SK-N-SH (cell line): ENCODE measurements around the gene MCRIP2. TPM values are rescaled to one million over a fixed set of nuclear protein-coding genes. Genes with fewer than 3 reads are reported as not detected.

Source experiments
- CTCF ChIA-PET: fragments of 300-600, 350-600 bp; formaldehyde crosslinking; extraction: SDS; loops from one replicate; lab custom pipeline; 2021; lab: Yijun Ruan, JAX
- POLR2A ChIA-PET: fragments of 350-600 bp; sonication (Branson Sonifier 250); formaldehyde crosslinking; extraction: SDS; loops from one replicate; lab custom pipeline; 2020; ENCODE audit warnings: antibody characterized with exemption, inconsistent platforms; lab: Yijun Ruan, JAX
- DNase-seq: peaks from one replicate; pipeline ENCODE4 v3.0.0; 2012
- H2AFZ ChIP-seq: fragments of 200-600 bp; sonication (generic); 2 replicates; pipeline ENCODE4 v1.8.1; 2016; ENCODE audit warnings: antibody characterized with exemption, mild to moderate bottlenecking, low read depth
- H3F3A ChIP-seq: fragments of 200-600 bp; sonication (generic); replicated peaks from 2 replicates; pipeline ENCODE3; 2016; ENCODE audit warnings: antibody characterized with exemption, mild to moderate bottlenecking; ENCODE audit not compliant: insufficient read depth
- H3K27ac ChIP-seq, 2 experiments: fragments of 200-500 bp in 1 of 2; fragments of 200-600 bp in 1 of 2; sonication (Bioruptor generic) in 1 of 2; sonication (generic), shearing (Covaris generic) in 1 of 2; 2 replicates each; pipeline versions ENCODE4 v1.5.1 to v1.6.1; 2014 to 2016; ENCODE audit warnings: low read depth in 2 of 2, inconsistent platforms in 1 of 2, low read length in 1 of 2, mild to moderate bottlenecking in 1 of 2, mixed read lengths in 1 of 2
- H3K27me3 ChIP-seq: fragments of 200-600 bp; sonication (generic), shearing (Covaris generic); 2 replicates; pipeline ENCODE4 v1.6.1; 2016; ENCODE audit warnings: mixed run types; ENCODE audit not compliant: insufficient read depth
- H3K36me3 ChIP-seq, 2 experiments: fragments of 200-500 bp in 1 of 2; fragments of 200-600 bp in 1 of 2; sonication (Bioruptor generic) in 1 of 2; sonication (generic) in 1 of 2; replicated peaks in 1 of 2; 2 replicates each; pipeline versions ENCODE3 to v1.5.1; 2014 to 2016; ENCODE audit warnings: low read length in 1 of 2, mild to moderate bottlenecking in 1 of 2; ENCODE audit not compliant: insufficient read depth in 2 of 2, control insufficient read depth in 1 of 2
- H3K4me1 ChIP-seq, 2 experiments: fragments of 200-500 bp in 1 of 2; fragments of 200-600 bp in 1 of 2; sonication (Bioruptor generic) in 1 of 2; sonication (generic), shearing (Covaris generic) in 1 of 2; 2 replicates each; pipeline versions ENCODE4 v1.5.1 to v1.6.1; 2014 to 2016; ENCODE audit warnings: low read depth in 1 of 2, low read length in 1 of 2, mixed run types in 1 of 2; ENCODE audit not compliant: insufficient read depth in 2 of 2, control insufficient read depth in 1 of 2
- H3K4me2 ChIP-seq: fragments of 200-600 bp; sonication (generic), shearing (Covaris generic); 2 replicates; pipeline ENCODE4 v1.6.1; 2017; ENCODE audit warnings: mixed run types
- H3K4me3 ChIP-seq, 2 experiments: fragments of 200-500 bp in 1 of 2; fragments of 200-600 bp in 1 of 2; sonication (Bioruptor generic) in 1 of 2; sonication (generic), shearing (Covaris generic) in 1 of 2; 2 replicates each; pipeline versions ENCODE4 v1.5.1 to v1.8.1; 2014 to 2016; ENCODE audit warnings: low read depth in 2 of 2, inconsistent platforms in 1 of 2, low read length in 1 of 2, mild to moderate bottlenecking in 1 of 2, mixed read lengths in 1 of 2, moderate library complexity in 1 of 2
- H3K79me2 ChIP-seq: fragments of 200-600 bp; sonication (generic); 2 replicates; pipeline ENCODE4 v1.8.1; 2017; ENCODE audit warnings: mild to moderate bottlenecking; ENCODE audit not compliant: insufficient read depth
- H3K9ac ChIP-seq: fragments of 200-600 bp; sonication (generic); 2 replicates; pipeline ENCODE4 v1.6.1; 2017; ENCODE audit warnings: mixed run types
- H3K9me2 ChIP-seq: fragments of 200-600 bp; sonication (generic); 2 replicates; pipeline ENCODE4 v1.6.1; 2017; ENCODE audit warnings: mixed run types
- H3K9me3 ChIP-seq: fragments of 200-600 bp; sonication (generic); 2 replicates; pipeline ENCODE4 v1.6.1; 2017; ENCODE audit warnings: mixed run types, mild to moderate bottlenecking, moderate library complexity
- H4K20me1 ChIP-seq: fragments of 200-600 bp; sonication (generic); 2 replicates; pipeline ENCODE4 v1.6.1; 2017; ENCODE audit warnings: mild to moderate bottlenecking, mixed run types; ENCODE audit not compliant: insufficient read depth
- ELF1 ChIP-seq: IDR thresholded peaks from 2 replicates; pipeline ENCODE4 v1.4.0; 2012
- EP300 ChIP-seq, 2 experiments: IDR thresholded peaks; 2 replicates each; pipeline versions ENCODE4 v1.4.0 to v1.6.1; 2012; ENCODE audit warnings: borderline replicate concordance in 1 of 2, low read depth in 1 of 2, low read length in 1 of 2
- EZH2phosphoT487 ChIP-seq: fragments of 200-600 bp; sonication (generic); IDR thresholded peaks from 2 replicates; pipeline ENCODE4 v1.6.1; 2017; ENCODE audit warnings: low read depth, mixed run types, mild to moderate bottlenecking, antibody characterized with exemption, moderate library complexity, borderline replicate concordance
- FOSL2 ChIP-seq: IDR thresholded peaks from 2 replicates; pipeline ENCODE4 v1.4.0; 2012; ENCODE audit warnings: low read depth, mild to moderate bottlenecking, moderate library complexity, borderline replicate concordance
- GABPA ChIP-seq: IDR thresholded peaks from 2 replicates; pipeline ENCODE4 v1.4.0; 2012; ENCODE audit warnings: low read depth, mild to moderate bottlenecking
- IRF3 ChIP-seq: fragments of 150-350 bp; IDR thresholded peaks from 2 replicates; pipeline ENCODE4 v1.6.1; 2016; ENCODE audit warnings: mild to moderate bottlenecking, low read depth, low read length
- JUND ChIP-seq: IDR thresholded peaks from 2 replicates; pipeline ENCODE4 v1.4.0; 2012
- MAX ChIP-seq: IDR thresholded peaks from 2 replicates; pipeline ENCODE4 v1.4.0; 2012; ENCODE audit warnings: low read depth
- MXI1 ChIP-seq: IDR thresholded peaks from 2 replicates; pipeline ENCODE4 v1.6.1; 2012; ENCODE audit warnings: mild to moderate bottlenecking, low read depth, low read length, improper control_type of control experiment
- NRF1 ChIP-seq: IDR thresholded peaks from 2 replicates; pipeline ENCODE4 v1.6.1; 2012; ENCODE audit warnings: low read depth, mild to moderate bottlenecking, low read length
- PBX3 ChIP-seq: IDR thresholded peaks from 2 replicates; pipeline ENCODE4; 2012
- POLR2AphosphoS5 ChIP-seq: IDR thresholded peaks from 2 replicates; pipeline ENCODE4 v1.6.1; 2012; ENCODE audit warnings: low read depth, low read length
- RXRA ChIP-seq: IDR thresholded peaks from 2 replicates; pipeline ENCODE4 v1.4.0; 2012; ENCODE audit warnings: low read depth, mild to moderate bottlenecking, borderline replicate concordance
- TAF1 ChIP-seq: IDR thresholded peaks from 2 replicates; pipeline ENCODE4 v1.6.1; 2012; ENCODE audit warnings: low read depth, mild to moderate bottlenecking, low read length, moderate library complexity, borderline replicate concordance
- TCF12 ChIP-seq: IDR thresholded peaks from 2 replicates; pipeline ENCODE4 v1.4.0; 2012
- ZBTB33 ChIP-seq: IDR thresholded peaks from 2 replicates; pipeline ENCODE4 v1.4.0; 2012; ENCODE audit warnings: low read depth, borderline replicate concordance
- WGBS: methylation state at CpG from one replicate; pipeline ENCODE4 v1.1.6; 2017; ENCODE audit warnings: low lambda C conversion rate; 5-methylcytosine and 5-hydroxymethylcytosine counted together
- polyA plus RNA-seq, 3 experiments: library from polyadenylated mRNA; depleted of rRNA; stranded (reverse); fragments of >200 nt; gene quantifications; 2 replicates each; pipeline ENCODE4 v1.2.3, GENCODE V29; 2012

Gene MCRIP2
- polyA plus RNA-seq, 1 of the 3 experiments (the other 2 are of a cell fraction): 36.9 TPM

GRCh38 chr16:683396-684070 lies 41.9 kb downstream of the MCRIP2 start:
- H3K4me1 ChIP-seq: peaks cover 8 to 53% of the 10 kb centered on the region in 2 experiments; a peak in 2 of 4 replicates
- TF ChIP-seq PBX3 (peak; percentile 66), JUND (0 out of 2 replicates have a peak, but pooled peaks have one; percentile 3), FOSL2 (no peak), MXI1 (no peak), POLR2AphosphoS5 (peak; percentile 55), RXRA (no peak), MAX (0 out of 2 replicates have a peak, but pooled peaks have one; percentile 19), TAF1 (no peak), ZBTB33 (peak; percentile 61; the same call in 1 of the 2 replicates)
- TF ChIP-seq, all 33 proteins: peak for 5
- Histone ChIP-seq H3K27ac (peak overlapping the region; percentile 24 to 79; a peak in 3 of 4 replicates), H3K4me2 (peak overlapping the region; percentile 90), H3K9ac (peak overlapping the region; percentile 49), H3F3A (peaks cover 10% of the 10 kb centered on the region), H3K36me3 (peaks cover 13 to 39% of the 10 kb centered on the region in 2 experiments), H4K20me1 (peaks cover 23% of the 10 kb centered on the region), H3K9me3 (no peaks in the 10 kb centered on the region), H3K9me2 (no peaks in the 10 kb centered on the region), H3K27me3 (no peaks in the 10 kb centered on the region), H2AFZ (no peak overlapping the region), H3K4me3 (peak overlapping the region; percentile 60 to 68), H3K79me2 (peaks cover 37% of the 10 kb centered on the region)
- ChIA-PET POLR2A (interaction anchor here (0.8 to 1.2 kb wide), 4 partner anchors 10 to 39 kb away, joined by 3 to 4 read pairs (median 4); partner anchors contain the start of gene RHOT2), CTCF (interaction anchor here (0.8 to 5.9 kb wide), 5 partner anchors 15 to 102 kb away, joined by 3 to 38 read pairs (median 3); partner anchors contain the start of genes METTL26 and RHOT2)
- DNase-seq: no peak
- WGBS: 12% methylated on average over 24 of the region's 57 CpGs

- Histone ChIP-seq H3K9me3 (no peaks in the 10 kb centered on the region), H3K27me3 (no peaks in the 10 kb centered on the region), H3K79me2 (peaks cover 39% of the 10 kb centered on the region), H3K4me3 (peak within 1 kb of the TSS; percentile 60 to 68), H3K4me1 (peaks cover 8 to 53% of the 10 kb centered on the region in 2 experiments; a peak in 3 of 4 replicates), H3K27ac (peak within 1 kb of the TSS; percentile 54 to 82), H4K20me1 (peaks cover 23% of the 10 kb centered on the region), H3K4me2 (peak within 1 kb of the TSS; percentile 90), H2AFZ (no peak within 1 kb of the TSS), H3K36me3 (peaks cover 13 to 39% of the 10 kb centered on the region in 2 experiments), H3K9ac (peak within 1 kb of the TSS; percentile 49), H3K9me2 (no peaks in the 10 kb centered on the region), H3F3A (peaks cover 10% of the 10 kb centered on the region)
- DNase-seq: peak; percentile 97
- no CpG with 5 or more reads among the region's 91 CpGs for WGBS
- POLR2A ChIA-PET: interaction anchor here (0.7 to 1.2 kb wide), 6 partner anchors 8 to 38 kb away, joined by 3 to 5 read pairs (median 4); partner anchors contain the start of genes ANTKMT and RHOT2
- CTCF ChIA-PET: interaction anchor here (0.6 to 5.9 kb wide), 8 partner anchors 15 to 322 kb away, joined by 3 to 38 read pairs (median 3); partner anchors contain the start of genes METTL26 and RHOT2
- TF ChIP-seq FOSL2 (no peak), TCF12 (peak; percentile 16; the same call in 1 of the 2 replicates), IRF3 (no peak), POLR2AphosphoS5 (peak; percentile 81), ZBTB33 (0 out of 2 replicates have a peak, but pooled peaks have one; percentile 41), TAF1 (peak; percentile 74), JUND (peak; percentile 6; the same call in 1 of the 2 replicates), NRF1 (no peak), GABPA (peak; percentile 94), ELF1 (peak; percentile 88), EZH2phosphoT487 (no peak), EP300 (IDR thresholded peaks at IDR 0.05; ENCODE audit: borderline replicate concordance in 1 of 2, low read depth in 1 of 2, low read length in 1 of 2) (no peak)
Observed at GRCh38 chr16:684071-684794, 42.6 kb downstream of the MCRIP2 start, which contains the start of gene JMJD8. Gene JMJD8 (minus strand): TSS chr16:684334. CDS start chr16:684319, 15 bp downstream.
